HPDE6-E6E7 (cell line): ENCODE results near the gene SH3BGRL.

ENCODE experiments used
- DNase-seq: peaks from one replicate; pipeline ENCODE4 v3.0.0; 2011; ENCODE audit warnings: missing footprints; ENCODE audit errors: extremely low spot score

The SH3BGRL gene

DNA sequence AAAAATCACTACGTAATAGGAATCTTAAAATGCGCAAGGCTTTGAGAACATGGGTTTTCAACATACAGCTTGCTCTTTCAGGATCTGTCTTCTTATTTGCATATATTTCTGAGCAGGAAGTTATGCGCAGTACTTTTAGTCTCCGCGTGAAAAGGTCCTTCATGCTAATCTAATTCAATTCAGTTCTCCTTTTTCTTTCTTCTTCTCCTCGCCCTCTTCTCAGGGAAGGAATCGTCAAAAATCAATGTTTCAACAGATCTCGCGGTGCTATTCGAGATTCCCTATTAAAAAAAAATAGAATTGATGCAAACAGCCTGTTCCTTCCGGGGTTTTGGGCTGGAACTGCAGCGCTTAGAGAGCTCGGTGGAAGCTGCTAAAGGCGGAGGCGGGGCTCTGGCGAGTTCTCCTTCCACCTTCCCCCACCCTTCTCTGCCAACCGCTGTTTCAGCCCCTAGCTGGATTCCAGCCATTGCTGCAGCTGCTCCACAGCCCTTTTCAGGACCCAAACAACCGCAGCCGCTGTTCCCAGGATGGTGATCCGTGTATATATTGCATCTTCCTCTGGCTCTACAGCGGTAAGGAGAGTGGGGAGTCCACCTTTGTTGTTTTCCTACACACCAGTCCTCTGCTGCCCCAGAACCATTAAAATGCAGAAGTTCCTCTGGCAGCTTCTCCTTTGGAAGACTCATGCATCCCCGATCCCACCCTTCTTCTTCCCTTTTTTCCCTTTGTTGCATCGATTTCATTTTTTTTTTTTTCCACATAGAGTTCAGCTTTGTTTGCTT lies at the start of gene SH3BGRL, which contains the start of gene HMGN5:
Gene SH3BGRL, plus strand, starts transcription at position 432 of the 785 bp plus-strand sequence. Its CDS starts 99 bp downstream, at position 531.
Gene HMGN5, minus strand, starts transcription at position 243 of the 785 bp plus-strand sequence. CDS start 80,364 bp downstream, outside the sequence.
- peak; percentile 32 for DNase-seq

DNA sequence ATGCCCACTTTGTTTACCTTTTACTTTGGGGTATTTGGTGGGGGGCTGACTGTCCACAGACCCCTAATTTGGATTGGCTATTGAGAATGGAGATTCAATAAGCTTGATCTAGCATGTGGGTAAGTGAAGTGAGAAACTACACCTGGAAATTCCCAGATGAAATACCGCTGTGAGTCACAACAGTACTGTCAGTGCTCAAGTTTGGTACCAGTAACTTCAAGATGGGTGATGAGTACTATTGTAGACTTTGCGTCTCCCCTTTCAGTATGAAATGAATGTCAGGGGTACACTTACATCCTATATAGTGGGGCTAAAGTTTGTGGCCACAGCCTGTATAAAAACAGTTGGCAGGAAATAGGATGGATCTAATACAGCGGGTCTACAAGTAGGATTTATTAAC lies 33.5 kb upstream of the SH3BGRL start:
- no peak for DNase-seq

- no peak for DNase-seq
Measured at GRCh38 chrX:81174286-81174685, 27.6 kb upstream of the SH3BGRL start.

- no peak for DNase-seq
Measured at GRCh38 chrX:81195259-81195658, 6.6 kb upstream of the SH3BGRL start.

DNA sequence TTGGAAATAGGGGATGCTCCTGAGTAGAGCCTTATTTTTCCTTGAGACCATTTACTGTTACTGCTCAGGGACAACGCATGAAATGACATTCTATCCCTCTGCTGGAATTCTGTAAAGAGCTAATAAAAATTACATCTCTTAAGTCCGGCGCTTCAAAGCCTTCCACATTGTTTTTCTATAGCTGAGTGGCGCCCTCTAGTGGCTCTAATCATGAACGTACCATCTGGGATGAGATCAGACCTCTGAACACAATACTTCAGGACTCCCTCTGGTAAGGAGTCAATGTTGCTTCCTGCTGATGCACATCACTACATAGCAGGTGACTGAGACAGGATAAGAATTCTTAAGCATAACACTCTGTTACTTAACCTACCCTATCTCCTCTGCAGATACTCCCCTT lies 6.2 kb upstream of the SH3BGRL start:
- peak; percentile 15 for DNase-seq

GRCh38 chrX:81201071-81201470 lies 831 bp upstream of the SH3BGRL start:
- DNase-seq, result no peak

DNA sequence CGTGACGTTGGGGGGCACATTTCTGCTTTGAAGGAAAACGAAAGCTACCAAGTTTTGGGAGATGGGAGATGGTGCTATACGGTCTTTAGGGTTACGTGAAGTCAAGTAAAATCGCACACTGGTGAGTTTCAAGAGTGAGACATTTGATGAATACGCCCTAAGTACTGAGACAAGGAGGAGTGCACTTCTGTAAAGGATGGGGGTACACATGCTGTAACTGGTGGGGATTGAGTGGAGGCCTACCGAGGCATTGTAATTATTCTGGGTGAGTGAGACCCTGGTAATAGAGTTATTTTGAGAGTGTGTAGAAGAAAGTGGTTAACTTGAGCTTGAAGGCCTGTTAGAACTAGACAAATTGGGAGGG lies 536 bp downstream of the SH3BGRL start:
- no peak for DNase-seq

- DNase-seq, result no peak
Measured at GRCh38 chrX:81202943-81203342, 1.0 kb downstream of the SH3BGRL start.

DNA sequence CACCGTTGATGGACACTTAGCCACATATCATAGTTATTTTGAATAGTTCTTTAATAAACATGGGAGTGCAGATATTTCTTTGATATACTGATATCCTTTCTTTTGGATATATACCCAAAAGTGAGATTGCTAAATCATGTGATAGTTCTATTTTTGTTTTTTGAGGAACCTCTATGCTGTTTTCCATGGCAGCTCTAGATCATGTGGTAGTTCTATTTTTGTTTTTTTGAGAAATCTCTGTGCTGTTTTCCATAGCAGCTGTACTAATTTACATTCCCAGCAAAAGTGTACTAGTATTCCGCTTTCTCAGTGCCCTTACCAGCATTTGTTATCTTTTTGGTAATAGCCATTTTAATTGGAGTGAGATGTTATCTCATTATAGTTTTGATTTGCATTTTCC lies 3.6 kb downstream of the SH3BGRL start:
- DNase-seq, result no peak

- no peak for DNase-seq
Measured at GRCh38 chrX:81206476-81206875, 4.6 kb downstream of the SH3BGRL start.

- DNase-seq, result no peak
Measured at GRCh38 chrX:81208916-81209315, 7.0 kb downstream of the SH3BGRL start.

DNA sequence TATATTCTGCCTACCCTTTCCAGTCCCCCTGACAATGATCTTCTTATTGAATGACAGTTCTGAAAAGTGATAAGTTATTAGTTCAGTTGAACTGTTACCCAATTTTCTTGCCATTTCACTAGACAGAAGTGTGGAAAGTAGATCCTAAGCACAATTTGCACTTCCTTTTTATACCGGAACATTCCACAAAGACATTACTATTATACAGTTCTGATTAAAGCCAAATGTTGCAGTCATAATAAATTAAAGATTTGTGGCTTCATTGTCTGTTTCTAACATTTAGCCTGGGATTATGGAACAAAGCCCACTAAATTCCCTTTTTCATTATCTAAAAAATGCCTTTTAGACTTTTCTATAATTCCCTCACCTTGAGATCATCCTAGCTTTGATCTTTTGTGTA lies 13.8 kb downstream of the SH3BGRL start:
- DNase-seq, result no peak

DNA sequence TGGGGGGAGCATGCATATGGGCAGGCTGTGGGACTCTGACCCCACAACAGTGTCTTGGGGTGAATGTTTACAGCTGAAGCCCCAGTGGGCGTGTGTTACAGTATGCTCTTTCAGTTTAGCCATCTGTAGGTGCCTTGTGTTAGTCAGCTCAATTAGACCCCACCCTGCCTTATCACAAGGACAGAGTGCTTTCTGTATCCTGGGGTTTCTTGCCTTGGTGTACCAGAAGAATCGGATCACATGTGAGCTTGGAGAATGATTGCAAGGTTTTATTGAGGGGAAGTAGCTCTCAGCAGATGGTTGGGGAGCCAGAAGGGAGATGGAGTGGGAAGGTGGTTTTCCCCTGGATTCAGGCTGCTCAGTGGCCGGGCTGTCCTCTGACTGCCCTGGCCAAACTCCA lies 27.3 kb downstream of the SH3BGRL start:
- DNase-seq, result no peak

DNA sequence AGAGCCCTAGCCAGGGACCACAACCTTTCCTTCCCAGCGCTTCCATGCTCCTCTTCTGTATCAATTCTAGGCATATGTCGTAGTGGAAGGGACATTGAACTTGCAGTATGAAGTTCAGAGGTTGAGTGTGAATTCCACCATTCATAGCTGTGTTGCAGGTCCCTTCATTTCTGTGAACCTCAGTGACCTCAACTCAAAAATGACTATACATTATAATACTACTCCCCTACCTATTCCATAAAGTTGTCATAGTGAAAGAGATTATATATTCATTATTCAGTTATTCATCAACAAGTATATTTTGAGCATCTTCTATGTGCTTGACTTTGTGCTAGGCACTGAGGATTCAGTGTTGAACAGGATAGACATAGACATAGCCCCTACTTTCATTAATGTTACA lies 28.0 kb downstream of the SH3BGRL start:
- DNase-seq, result no peak

GRCh38 chrX:81231476-81231875 lies 29.6 kb downstream of the SH3BGRL start:
- DNase-seq, result no peak

DNA sequence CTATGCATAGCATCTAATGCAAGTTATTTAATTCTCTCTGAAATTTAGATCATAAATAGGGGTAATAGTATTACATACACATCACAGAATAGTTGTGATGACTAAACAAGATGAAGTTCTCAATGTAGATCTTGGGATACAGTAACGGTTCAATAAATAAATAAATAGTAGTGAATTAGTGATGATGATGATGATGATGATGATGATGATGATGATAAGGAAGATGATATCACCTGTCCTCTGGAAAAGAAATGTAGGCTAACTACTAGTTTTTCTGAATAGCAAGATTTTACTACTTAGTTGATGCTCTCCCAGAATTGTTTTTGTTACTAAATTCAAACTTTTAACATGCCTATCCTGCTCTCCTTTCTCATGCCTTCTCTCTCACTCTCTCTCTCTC lies 30.3 kb downstream of the SH3BGRL start:
- no peak for DNase-seq

- no peak for DNase-seq
Measured at GRCh38 chrX:81237516-81237915, 35.6 kb downstream of the SH3BGRL start.

GRCh38 chrX:81238166-81238565 lies 36.3 kb downstream of the SH3BGRL start:
- no peak for DNase-seq

- no peak for DNase-seq
Measured at GRCh38 chrX:81240701-81241331, 38.9 kb downstream of the SH3BGRL start.

GRCh38 chrX:81241753-81242152 lies 39.9 kb downstream of the SH3BGRL start:
- DNase-seq, result no peak

DNA sequence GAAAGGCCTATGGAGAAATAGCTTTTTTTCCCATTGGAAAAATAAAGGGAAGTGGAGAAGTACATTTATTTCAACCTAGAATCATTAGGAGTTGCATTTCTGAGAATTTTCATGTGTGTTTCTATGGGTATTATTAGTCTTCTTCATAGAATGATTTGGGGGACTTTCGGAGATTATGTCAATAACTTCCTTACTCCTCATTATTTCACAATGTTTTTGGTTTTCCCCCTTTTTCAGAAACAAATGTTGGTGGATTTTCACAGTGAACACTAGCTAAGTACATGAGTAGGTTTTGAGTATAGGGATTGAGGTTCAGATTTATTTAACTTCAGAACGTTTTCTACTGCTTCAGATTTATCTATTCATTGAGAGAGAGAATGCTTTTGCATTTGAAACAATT lies 54.0 kb downstream of the SH3BGRL start:
- no peak for DNase-seq

DNA sequence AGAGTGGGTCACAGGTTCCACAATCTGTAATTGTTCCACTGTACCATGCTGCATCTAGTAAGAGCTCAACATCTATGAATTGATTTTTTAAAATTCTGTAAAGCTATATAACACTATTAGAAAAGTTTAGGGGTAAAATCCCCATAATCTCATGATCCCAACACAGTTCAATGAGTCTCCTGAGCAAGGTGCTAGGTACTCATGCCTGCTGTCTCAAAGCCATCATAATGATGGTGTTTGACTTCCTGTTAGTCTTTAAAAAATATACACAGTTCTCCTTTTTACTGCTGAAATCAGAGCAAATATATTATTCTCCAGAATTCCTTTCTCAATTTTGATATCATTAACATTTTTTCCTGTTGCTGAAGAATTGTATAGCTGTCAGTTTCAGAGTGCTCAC lies 55.9 kb downstream of the SH3BGRL start:
- no peak for DNase-seq

DNA sequence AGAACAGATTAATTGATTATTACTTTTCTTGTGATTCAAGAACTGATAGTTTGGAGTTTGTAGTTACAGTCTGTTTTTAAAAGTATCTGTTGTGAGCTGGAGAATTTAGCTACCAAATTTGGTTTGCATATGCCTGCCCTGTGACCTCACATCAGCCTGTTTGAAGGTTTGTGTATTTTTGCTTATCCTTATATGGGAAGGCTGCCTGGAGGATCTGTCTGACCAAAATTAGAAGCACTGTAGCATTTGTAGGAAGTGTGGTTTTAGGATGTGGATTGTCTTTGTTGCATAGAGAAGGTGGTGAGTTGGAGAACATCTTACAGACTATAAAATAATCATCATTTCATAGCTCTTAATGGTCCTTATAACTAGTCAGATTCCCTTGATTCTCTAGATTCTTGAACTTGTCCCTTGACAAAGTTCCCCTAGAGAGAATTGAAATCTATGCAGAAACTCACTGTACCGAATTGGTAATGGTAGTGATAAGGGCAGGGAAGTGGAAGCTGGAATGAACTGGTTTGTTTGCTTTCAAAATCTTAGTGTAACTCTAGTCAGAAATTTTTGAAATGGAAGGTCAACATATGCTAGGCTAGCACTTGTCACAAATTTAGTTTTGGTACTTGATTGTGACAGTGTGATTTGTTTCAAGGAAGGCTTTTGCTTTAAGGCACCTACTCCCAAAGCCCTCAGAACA lies 57.3 kb downstream of the SH3BGRL start:
- DNase-seq, result no peak
